Measurements from ENCODE around the gene SDCBP2. TPM values are rescaled to one million over a fixed set of nuclear protein-coding genes. Genes with fewer than 3 reads are reported as not detected.

The SDCBP2 gene
- total RNA-seq, 1 donor from 2014 or later, result 2.4 TPM

DNA sequence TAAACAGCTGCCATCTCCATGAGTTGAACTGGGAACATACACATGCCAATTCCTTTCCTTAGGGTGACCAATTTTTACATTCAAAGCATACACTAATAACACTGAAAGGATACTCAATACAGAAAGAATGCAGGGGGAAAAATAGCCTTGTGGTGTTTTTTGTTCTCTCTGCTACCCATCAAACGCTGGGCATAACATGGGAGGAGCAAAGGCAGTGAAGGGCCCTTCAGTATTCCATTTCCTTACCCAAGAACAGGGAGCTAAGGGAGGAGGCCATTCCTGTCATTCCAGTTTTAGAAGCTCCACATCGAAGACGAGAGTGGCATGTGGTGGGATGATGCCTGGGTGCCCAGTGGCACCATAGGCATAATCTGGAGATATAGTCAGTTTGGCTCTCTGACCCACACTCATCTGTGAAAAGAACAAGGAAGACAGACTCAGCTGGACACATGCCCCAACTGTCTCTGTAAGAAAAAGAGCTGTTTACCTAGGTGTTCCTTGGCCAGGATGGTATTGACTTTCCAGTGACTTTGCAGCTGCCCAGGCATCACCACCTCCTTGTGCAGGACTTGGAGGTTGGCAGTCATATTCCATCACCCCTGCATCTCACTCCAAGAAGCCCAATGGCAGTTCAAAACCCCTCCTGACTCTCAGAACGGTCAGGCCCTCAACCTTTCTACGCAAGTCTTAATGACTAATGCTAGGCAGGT lies 43.0 kb upstream of the SDCBP2 start:
- Mint-ChIP-seq H3K4me1 (peaks cover 32% of the 10 kb centered on the region), H3K27ac (ENCODE audit: unreplicated experiment) (no peak overlapping the region)

DNA sequence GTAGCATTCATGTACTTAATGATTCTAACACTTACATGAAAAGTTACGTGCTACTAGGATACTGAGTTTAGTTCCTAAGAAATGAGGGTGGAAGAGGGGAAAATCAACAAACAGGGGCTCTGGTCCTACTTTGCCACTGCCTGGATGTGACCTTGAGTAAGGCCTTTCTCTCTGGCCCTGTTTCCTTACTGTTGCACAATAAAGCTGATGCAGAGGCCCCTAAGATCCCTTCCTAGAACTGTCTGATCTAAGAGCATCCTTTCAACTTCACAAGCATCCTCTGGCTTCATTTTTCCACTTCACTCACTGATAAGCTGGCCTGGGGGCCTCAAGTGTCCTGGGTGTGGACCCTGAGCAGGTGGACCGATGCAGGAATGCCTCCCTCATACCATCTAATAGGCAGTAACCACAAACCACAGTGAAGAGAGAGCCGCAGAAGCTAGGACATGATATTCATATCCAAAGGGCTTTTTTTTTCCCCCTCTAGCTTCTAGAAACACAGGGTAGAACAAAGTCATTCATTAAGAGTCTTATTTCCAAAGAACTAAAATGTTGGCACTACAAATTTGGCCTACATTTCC lies 42.4 kb upstream of the SDCBP2 start:
- no peak overlapping the region for H3K27ac Mint-ChIP-seq (ENCODE audit: unreplicated experiment)

More for the DNA sequence above, 43.0 kb upstream of the SDCBP2 start:
- no peak overlapping the region for H3K4me3 Mint-ChIP-seq
- H3K27me3 Mint-ChIP-seq (ENCODE audit: low read depth), result no peaks in the 10 kb centered on the region
- H3K36me3 Mint-ChIP-seq (ENCODE audit: low read depth), result peaks cover 19% of the 10 kb centered on the region
- TF ChIP-seq, protein P1, sequence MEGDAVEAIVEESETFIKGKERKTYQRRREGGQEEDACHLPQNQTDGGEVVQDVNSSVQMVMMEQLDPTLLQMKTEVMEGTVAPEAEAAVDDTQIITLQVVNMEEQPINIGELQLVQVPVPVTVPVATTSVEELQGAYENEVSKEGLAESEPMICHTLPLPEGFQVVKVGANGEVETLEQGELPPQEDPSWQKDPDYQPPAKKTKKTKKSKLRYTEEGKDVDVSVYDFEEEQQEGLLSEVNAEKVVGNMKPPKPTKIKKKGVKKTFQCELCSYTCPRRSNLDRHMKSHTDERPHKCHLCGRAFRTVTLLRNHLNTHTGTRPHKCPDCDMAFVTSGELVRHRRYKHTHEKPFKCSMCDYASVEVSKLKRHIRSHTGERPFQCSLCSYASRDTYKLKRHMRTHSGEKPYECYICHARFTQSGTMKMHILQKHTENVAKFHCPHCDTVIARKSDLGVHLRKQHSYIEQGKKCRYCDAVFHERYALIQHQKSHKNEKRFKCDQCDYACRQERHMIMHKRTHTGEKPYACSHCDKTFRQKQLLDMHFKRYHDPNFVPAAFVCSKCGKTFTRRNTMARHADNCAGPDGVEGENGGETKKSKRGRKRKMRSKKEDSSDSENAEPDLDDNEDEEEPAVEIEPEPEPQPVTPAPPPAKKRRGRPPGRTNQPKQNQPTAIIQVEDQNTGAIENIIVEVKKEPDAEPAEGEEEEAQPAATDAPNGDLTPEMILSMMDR (conservative IDR thresholded peaks at IDR 0.05), result no peak
- DNase-seq (ENCODE audit: low read depth, low spot score), result no peak
- no peaks in the 10 kb centered on the region for H3K9me3 Mint-ChIP-seq

DNA sequence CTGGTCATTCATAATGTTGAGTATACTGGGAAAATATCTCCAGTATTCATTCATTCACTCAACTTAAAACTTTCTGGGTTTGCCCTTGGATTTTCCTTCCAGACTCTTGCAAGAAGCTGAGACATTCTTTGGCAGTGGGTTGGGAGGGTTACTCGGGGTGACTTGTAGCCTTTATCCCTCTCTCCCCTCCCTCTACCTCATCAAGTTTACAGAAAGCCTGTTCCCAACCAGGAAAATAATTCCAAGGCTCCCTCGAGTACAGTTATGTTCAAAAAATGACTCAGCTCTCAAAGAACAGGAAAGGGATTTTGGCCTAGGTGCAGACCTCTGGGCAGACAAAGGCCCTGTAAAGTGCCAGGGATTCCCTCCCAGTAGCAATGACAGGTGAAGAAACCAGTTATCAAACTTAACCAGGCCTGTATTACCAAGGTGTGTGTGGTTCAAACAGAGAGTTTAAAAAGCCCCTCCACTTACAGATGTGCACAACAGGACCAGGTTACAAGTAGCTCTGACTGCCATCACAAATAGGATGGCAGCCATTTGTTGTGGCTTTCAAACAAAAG lies 41.7 kb upstream of the SDCBP2 start:
- TF ChIP-seq, protein P1 (conservative IDR thresholded peaks at IDR 0.05), result no peak
- H3K27me3 Mint-ChIP-seq (ENCODE audit: low read depth), result no peaks in the 10 kb centered on the region
- no peak for DNase-seq (ENCODE audit: low read depth, low spot score)
- no peaks in the 10 kb centered on the region for H3K9me3 Mint-ChIP-seq
- no peak overlapping the region for H3K4me3 Mint-ChIP-seq
- H3K36me3 Mint-ChIP-seq (ENCODE audit: low read depth), result peaks cover 22% of the 10 kb centered on the region
- no peak overlapping the region for H3K27ac Mint-ChIP-seq (ENCODE audit: unreplicated experiment)
- H3K4me1 Mint-ChIP-seq, result peaks cover 21% of the 10 kb centered on the region

More for the DNA sequence above, 42.4 kb upstream of the SDCBP2 start:
- DNase-seq (ENCODE audit: low read depth, low spot score), result no peak
- H3K9me3 Mint-ChIP-seq, result no peaks in the 10 kb centered on the region
- peaks cover 27% of the 10 kb centered on the region for H3K4me1 Mint-ChIP-seq
- H3K4me3 Mint-ChIP-seq, result no peak overlapping the region
- TF ChIP-seq, protein P1 (conservative IDR thresholded peaks at IDR 0.05), result no peak
- peaks cover 22% of the 10 kb centered on the region for H3K36me3 Mint-ChIP-seq (ENCODE audit: low read depth)
- H3K27me3 Mint-ChIP-seq (ENCODE audit: low read depth), result no peaks in the 10 kb centered on the region

DNA sequence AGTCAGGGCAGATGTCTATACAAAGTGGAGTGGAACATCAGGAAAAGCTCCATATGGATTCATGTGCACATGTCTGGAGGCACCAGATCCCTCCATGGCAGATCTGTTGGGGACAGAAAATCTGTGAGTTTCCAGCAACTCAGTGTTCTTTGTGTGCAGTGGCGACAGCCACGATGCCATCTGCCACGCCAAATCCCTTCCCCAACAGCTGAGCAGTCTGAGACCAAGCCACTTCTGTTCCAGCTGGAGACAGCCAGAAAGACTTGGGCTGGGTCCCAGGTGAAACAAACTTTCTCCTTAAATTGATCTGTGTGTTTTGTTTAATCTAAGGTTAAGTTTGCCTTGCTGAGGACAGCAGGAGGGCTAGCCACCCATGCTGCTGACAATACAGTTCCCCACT lies 41.0 kb upstream of the SDCBP2 start:
- peaks cover 26% of the 10 kb centered on the region for H3K36me3 Mint-ChIP-seq (ENCODE audit: low read depth)
- H3K9me3 Mint-ChIP-seq, result no peaks in the 10 kb centered on the region
- peaks cover 17% of the 10 kb centered on the region for H3K4me1 Mint-ChIP-seq
- DNase-seq (ENCODE audit: low read depth, low spot score), result no peak
- no peak overlapping the region for H3K27ac Mint-ChIP-seq (ENCODE audit: unreplicated experiment)
- no peak overlapping the region for H3K4me3 Mint-ChIP-seq
- no peaks in the 10 kb centered on the region for H3K27me3 Mint-ChIP-seq (ENCODE audit: low read depth)
- TF ChIP-seq, protein P1 (conservative IDR thresholded peaks at IDR 0.05), result no peak

DNA sequence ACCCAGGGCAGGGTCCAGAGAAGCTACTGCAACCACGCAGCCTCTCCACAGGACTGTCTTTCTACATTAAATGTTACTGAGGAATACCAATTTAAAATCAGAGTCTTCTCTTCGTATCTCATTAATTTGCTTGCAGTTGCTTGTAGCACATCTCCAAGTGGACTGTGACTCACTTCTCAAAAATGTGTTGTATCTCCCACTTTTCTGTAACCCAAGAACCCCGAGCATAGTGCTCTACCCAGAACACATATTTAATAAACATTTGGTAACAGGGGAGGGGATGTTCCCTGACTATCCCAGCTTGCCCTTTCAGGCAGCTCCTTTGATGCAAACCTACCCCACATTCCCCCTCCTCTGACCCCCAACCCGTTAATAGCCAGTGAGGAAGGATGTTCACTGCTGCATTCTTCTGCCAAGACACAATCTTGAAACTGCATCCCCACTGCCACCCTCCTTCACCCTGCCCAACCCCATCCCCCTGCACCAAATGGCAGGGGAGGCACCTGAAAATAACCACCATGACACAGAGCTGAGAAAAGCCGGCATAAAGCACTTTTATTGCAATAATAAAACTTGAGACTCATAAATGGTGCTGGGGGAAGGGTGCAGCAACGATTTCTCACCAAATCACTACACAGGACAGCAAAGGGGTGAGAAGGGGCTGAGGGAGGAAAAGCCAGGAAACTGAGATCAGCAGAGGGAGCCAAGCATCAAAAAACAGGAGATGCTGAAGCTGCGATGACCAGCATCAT lies 39.7 kb upstream of the SDCBP2 start:
- Mint-ChIP-seq H3K27me3 (ENCODE audit: low read depth) (no peaks in the 10 kb centered on the region), H3K36me3 (ENCODE audit: low read depth) (peaks cover 30% of the 10 kb centered on the region), H3K4me3 (no peak overlapping the region), H3K4me1 (peaks cover 8% of the 10 kb centered on the region), H3K9me3 (no peaks in the 10 kb centered on the region), H3K27ac (ENCODE audit: unreplicated experiment) (no peak overlapping the region)
- no peak for DNase-seq (ENCODE audit: low read depth, low spot score)
- TF ChIP-seq, protein P1 (conservative IDR thresholded peaks at IDR 0.05), result no peak
